Caco-2 (cell line): ENCODE results near the gene CD86. TPM values are rescaled to one million over a fixed set of nuclear protein-coding genes. Genes with fewer than 3 reads are reported as not detected.

Experiments
- BruUV-seq: library from RNA; stranded (reverse); fragments of 400-500 nt; replicated peaks from 2 replicates; lab custom pipeline; 2021; lab: Mats Ljungman, UMichigan
- CTCF ChIA-PET: fragments of 300-600 bp; sonication (Branson Sonifier 250); formaldehyde crosslinking; loops from one replicate; lab custom pipeline; 2022; ENCODE audit warnings: antibody characterized with exemption; lab: Charles Lee
- POLR2A ChIA-PET: fragments of 300-600 bp; sonication (Branson Sonifier 250); formaldehyde crosslinking; loops from one replicate; lab custom pipeline; 2022; ENCODE audit warnings: antibody characterized with exemption; lab: Charles Lee
- DNase-seq, 2 experiments: peaks; one replicate each; pipeline versions ENCODE4 v3.0.0 to v3.0.0-alpha.2; 2020 to 2022
- H3K27me3 ChIP-seq: replicated peaks from 2 replicates; pipeline ENCODE4 v1.6.0; 2011; ENCODE audit warnings: low read length; ENCODE audit not compliant: control insufficient read depth, insufficient read depth
- H3K36me3 ChIP-seq: 2 replicates; pipeline ENCODE4 v1.5.1; 2011; ENCODE audit warnings: low read length; ENCODE audit not compliant: control insufficient read depth, insufficient read depth
- H3K4me1 ChIP-seq: fragments of 250-450 bp; sonication (Bioruptor Pico); 2 replicates; pipeline ENCODE4 v1.5.1; 2020; ENCODE audit warnings: mild to moderate bottlenecking
- H3K4me3 ChIP-seq: 2 replicates; pipeline ENCODE4 v1.5.1; 2011; ENCODE audit warnings: low read depth, mild to moderate bottlenecking, control low read depth, low read length
- H3K9me3 ChIP-seq: fragments of 250-450 bp; sonication (Bioruptor Pico); 2 replicates; pipeline ENCODE4 v1.5.1; 2020; ENCODE audit warnings: mild to moderate bottlenecking, moderate library complexity
- H3K27ac Mint-ChIP-seq: one replicate; pipeline ENCODE4 v1.8.0; 2022; ENCODE audit warnings: mixed read lengths; ENCODE audit not compliant: unreplicated experiment
- H3K27me3 Mint-ChIP-seq: one replicate; pipeline ENCODE4 v1.8.0; 2022; ENCODE audit warnings: mixed read lengths; ENCODE audit not compliant: insufficient read depth, unreplicated experiment
- H3K36me3 Mint-ChIP-seq: one replicate; pipeline ENCODE4 v1.8.0; 2022; ENCODE audit warnings: mild to moderate bottlenecking, mixed read lengths; ENCODE audit not compliant: insufficient read depth, unreplicated experiment
- H3K4me1 Mint-ChIP-seq: one replicate; pipeline ENCODE4 v1.8.0; 2022; ENCODE audit warnings: low read depth, mixed read lengths; ENCODE audit not compliant: unreplicated experiment
- H3K4me3 Mint-ChIP-seq: one replicate; pipeline ENCODE4 v1.8.0; 2022; ENCODE audit warnings: mild to moderate bottlenecking, moderate library complexity, mixed read lengths; ENCODE audit not compliant: unreplicated experiment
- H3K9me3 Mint-ChIP-seq: one replicate; pipeline ENCODE4 v1.8.0; 2022; ENCODE audit warnings: mixed read lengths; ENCODE audit not compliant: unreplicated experiment
- CTCF ChIP-seq, 2 experiments: fragments of 200-600 bp in 1 of 2; IDR thresholded peaks; 1 replicate in 1 of 2; 2 replicates in 1 of 2; pipeline versions ENCODE4 v1.5.1 to v1.8.0; 2011 to 2022; ENCODE audit warnings: antibody characterized with exemption in 1 of 2, control low read depth in 1 of 2, inconsistent platforms in 1 of 2, low read depth in 1 of 2, low read length in 1 of 2, mild to moderate bottlenecking in 1 of 2, moderate library complexity in 1 of 2; ENCODE audit not compliant: insufficient read depth in 1 of 2, severe bottlenecking in 1 of 2, unreplicated experiment in 1 of 2
- intact Hi-C: fragments of 100-400 bp; cut with micrococcal nuclease; formaldehyde crosslinking; loops from one replicate; pipeline ENCODE4 v1.10.0; 2022; ENCODE audit not compliant: unreplicated experiment
- total RNA-seq: library from RNA; stranded (reverse); gene quantifications from 2 replicates; pipeline ENCODE4 v1.2.3, GENCODE V29; 2022

The CD86 gene
- total RNA-seq, 1 experiment from 2014 or later = not detected

- Mint-ChIP-seq H3K27me3 (peaks cover 9% of the 10 kb centered on the region), H3K36me3 (no peaks in the 10 kb centered on the region), H3K27ac (no peak overlapping the region), H3K4me1 (no peaks in the 10 kb centered on the region), H3K4me3 (no peak overlapping the region), H3K9me3 (no peaks in the 10 kb centered on the region)
- TF ChIP-seq CTCF (IDR thresholded peaks at IDR 0.05; ENCODE audit: insufficient read depth in 1 of 2, low read depth in 1 of 2, low read length in 1 of 2, severe bottlenecking in 1 of 2, unreplicated experiment in 1 of 2) = no peak
- no peak for DNase-seq
- peaks cover 4% of the 10 kb centered on the region; the same call in 1 of the 2 replicates for H3K9me3 ChIP-seq
- no peaks in the 10 kb centered on the region for H3K4me1 ChIP-seq
- no peak overlapping the region for H3K4me3 ChIP-seq
- H3K27me3 ChIP-seq = no peaks in the 10 kb centered on the region
- H3K36me3 ChIP-seq = no peaks in the 10 kb centered on the region
- ChIA-PET POLR2A (no interaction called here), CTCF (no interaction called here)
- no TSS peak for BruUV-seq
- intact Hi-C loops = no loop called here
Observed at GRCh38 chr3:122112754-122113153, 57.6 kb downstream of the CD86 start.

GRCh38 chr3:122123850-122124249, 68.7 kb downstream of the CD86 start:
- no peak overlapping the region for H3K4me3 Mint-ChIP-seq
- no peaks in the 10 kb centered on the region for H3K36me3 Mint-ChIP-seq
- no peak for TF ChIP-seq CTCF (IDR thresholded peaks at IDR 0.05; ENCODE audit: insufficient read depth in 1 of 2, low read depth in 1 of 2, low read length in 1 of 2, severe bottlenecking in 1 of 2, unreplicated experiment in 1 of 2)
- POLR2A ChIA-PET = no interaction called here
- no peaks in the 10 kb centered on the region for H3K4me1 Mint-ChIP-seq
- CTCF ChIA-PET = no interaction called here
- Histone ChIP-seq H3K27me3 (no peaks in the 10 kb centered on the region), H3K4me3 (no peak overlapping the region), H3K36me3 (no peaks in the 10 kb centered on the region), H3K9me3 (no peaks in the 10 kb centered on the region), H3K4me1 (no peaks in the 10 kb centered on the region)
- BruUV-seq = no TSS peak
- intact Hi-C loops = no loop called here
- H3K27ac Mint-ChIP-seq = no peak overlapping the region
- H3K9me3 Mint-ChIP-seq = no peaks in the 10 kb centered on the region
- peaks cover 4% of the 10 kb centered on the region for H3K27me3 Mint-ChIP-seq
- DNase-seq = no peak

- Mint-ChIP-seq H3K4me3 (no peak overlapping the region), H3K4me1 (no peaks in the 10 kb centered on the region), H3K36me3 (no peaks in the 10 kb centered on the region), H3K27me3 (no peaks in the 10 kb centered on the region), H3K27ac (no peak overlapping the region), H3K9me3 (no peaks in the 10 kb centered on the region)
- Histone ChIP-seq H3K4me3 (no peak overlapping the region), H3K27me3 (no peaks in the 10 kb centered on the region), H3K4me1 (no peaks in the 10 kb centered on the region), H3K36me3 (no peaks in the 10 kb centered on the region), H3K9me3 (no peaks in the 10 kb centered on the region)
- no TSS peak for BruUV-seq
- intact Hi-C loops = no loop called here
- DNase-seq = peak in 1 of 2 experiments; percentile 45
- ChIA-PET CTCF (no interaction called here), POLR2A (no interaction called here)
- no peak for TF ChIP-seq CTCF (IDR thresholded peaks at IDR 0.05; ENCODE audit: insufficient read depth in 1 of 2, low read depth in 1 of 2, low read length in 1 of 2, severe bottlenecking in 1 of 2, unreplicated experiment in 1 of 2)
Observed at GRCh38 chr3:122132949-122133540, 77.9 kb downstream of the CD86 start.
